Measurements from ENCODE around the gene RANBP3. TPM values are rescaled to one million over a fixed set of nuclear protein-coding genes. Genes with fewer than 3 reads are reported as not detected.

Gene RANBP3
- total RNA-seq, 3 donors from 2014 or later: 47.0 to 94.2 (median 60.5) TPM

- H3K36me3 ChIP-seq (ENCODE audit: low read depth): no peaks in the 10 kb centered on the region
- H3K4me1 ChIP-seq (ENCODE audit: low read depth): no peaks in the 10 kb centered on the region
- TF ChIP-seq CTCF (IDR thresholded peaks at IDR 0.05): no peak
- no peak overlapping the region for H3K4me3 ChIP-seq
- H3K9me3 ChIP-seq: no peaks in the 10 kb centered on the region
- intact Hi-C loops (cut with DNase I, micrococcal nuclease): no loop called here
- no peak for DNase-seq
- ATAC-seq: no peak
Observed at GRCh38 chr19:5993201-5993600, 15.3 kb upstream of the RANBP3 start.

DNA sequence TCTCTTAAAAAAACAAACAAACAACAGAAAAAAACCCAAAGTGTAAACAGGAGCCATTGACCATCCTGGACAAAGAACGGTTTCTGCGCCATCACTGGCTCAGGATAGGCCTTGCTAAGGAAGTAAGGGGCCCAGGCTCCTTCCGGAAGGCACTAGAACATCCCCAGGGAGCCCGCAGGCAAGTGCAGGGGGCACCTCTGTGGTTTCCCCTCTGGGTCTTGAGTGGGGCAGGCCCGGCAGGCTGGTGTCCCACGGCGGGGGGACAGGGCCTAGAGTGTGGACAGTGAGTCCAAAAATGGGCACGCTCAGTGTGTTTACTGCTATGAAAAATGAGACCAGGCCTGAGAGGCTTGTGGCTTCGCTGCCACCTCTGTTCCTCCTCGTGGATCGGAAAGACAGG, 14.8 kb upstream of the RANBP3 start:
- no peak for ATAC-seq
- Histone ChIP-seq H3K4me1 (ENCODE audit: low read depth) (no peaks in the 10 kb centered on the region), H3K4me3 (no peak overlapping the region), H3K36me3 (ENCODE audit: low read depth) (no peaks in the 10 kb centered on the region), H3K9me3 (no peaks in the 10 kb centered on the region)
- TF ChIP-seq CTCF (IDR thresholded peaks at IDR 0.05): no peak
- intact Hi-C loops (cut with DNase I, micrococcal nuclease): no loop called here
- DNase-seq: no peak

- H3K4me1 ChIP-seq (ENCODE audit: low read depth): peaks cover 5% of the 10 kb centered on the region
- no peak overlapping the region for H3K4me3 ChIP-seq
- intact Hi-C loops (cut with DNase I, micrococcal nuclease): no loop called here
- H3K9me3 ChIP-seq: no peaks in the 10 kb centered on the region
- no peak for DNase-seq
- TF ChIP-seq CTCF (IDR thresholded peaks at IDR 0.05): no peak
- H3K36me3 ChIP-seq (ENCODE audit: low read depth): no peaks in the 10 kb centered on the region
- no peak for ATAC-seq
Observed at GRCh38 chr19:5991244-5991838, 13.4 kb upstream of the RANBP3 start.

DNA sequence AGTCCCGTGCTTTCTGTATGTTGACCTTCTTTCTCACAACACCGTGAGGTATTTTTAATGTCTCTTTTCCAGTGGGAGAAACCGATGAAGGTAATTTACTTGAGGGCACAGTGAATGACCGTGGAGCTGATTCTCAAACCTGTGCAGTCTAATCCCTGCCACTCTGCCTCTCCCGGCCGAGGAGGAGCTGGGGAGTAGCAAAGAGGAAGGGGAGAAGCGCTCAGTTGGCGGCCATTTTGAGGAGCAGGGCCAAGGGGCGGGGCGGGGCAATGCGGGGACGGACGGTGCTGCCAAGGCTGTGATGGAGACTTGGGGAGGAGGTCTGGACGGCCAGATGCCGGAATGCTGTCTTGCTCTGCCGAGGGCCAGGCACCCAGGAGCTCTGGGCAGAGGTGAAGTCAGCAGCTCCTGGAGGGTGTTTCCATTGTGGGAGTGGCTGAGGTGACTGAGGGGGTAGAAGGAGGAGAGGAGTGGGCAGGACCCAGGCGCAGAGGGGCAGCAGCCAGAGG, 12.4 kb upstream of the RANBP3 start:
- DNase-seq (no peak), ATAC-seq (no peak)
- TF ChIP-seq CTCF (IDR thresholded peaks at IDR 0.05): no peak

GRCh38 chr19:5989388-5990074, 11.6 kb upstream of the RANBP3 start:
- no peaks in the 10 kb centered on the region for H3K36me3 ChIP-seq (ENCODE audit: low read depth)
- ATAC-seq (no peak), DNase-seq (no peak)
- peaks cover 5% of the 10 kb centered on the region for H3K4me1 ChIP-seq (ENCODE audit: low read depth)
- intact Hi-C loops (cut with DNase I, micrococcal nuclease): loop anchor here (5.0 kb wide), 1 partner anchor 33 kb away; no protein-coding TSS in a partner anchor
- no peak for TF ChIP-seq CTCF (IDR thresholded peaks at IDR 0.05)
- no peaks in the 10 kb centered on the region for H3K9me3 ChIP-seq
- no peak overlapping the region for H3K4me3 ChIP-seq

More for the DNA sequence above, 12.4 kb upstream of the RANBP3 start:
- H3K4me3 ChIP-seq: no peak overlapping the region
- H3K4me1 ChIP-seq (ENCODE audit: low read depth): peaks cover 5% of the 10 kb centered on the region
- intact Hi-C loops (cut with DNase I, micrococcal nuclease): no loop called here
- no peaks in the 10 kb centered on the region for H3K36me3 ChIP-seq (ENCODE audit: low read depth)
- no peaks in the 10 kb centered on the region for H3K9me3 ChIP-seq

All from mucosa of descending colon (tissue), 3 donors.